Neural cell (in vitro differentiated cells): ENCODE data around the gene MCMBP. TPM values are rescaled to one million over a fixed set of nuclear protein-coding genes. Genes with fewer than 3 reads are reported as not detected.
"Not testable (repeated sequence)": the region's sequence is repeated elsewhere in the genome, so short reads cannot be mapped to it uniquely, and the experiment has no call there.

Experiments used
- H2AFZ ChIP-seq: fragments of 200-600, 300-800 bp; sonication (generic), shearing (Covaris generic); 2 replicates; pipeline ENCODE4 v1.6.0; 2014; ENCODE audit warnings: low read depth, mild to moderate bottlenecking, antibody characterized with exemption, low read length, moderate library complexity
- H3F3A ChIP-seq: fragments of 200-600 bp; shearing (Covaris generic); 2 replicates; pipeline ENCODE4 v1.6.1; 2016; ENCODE audit warnings: mild to moderate bottlenecking, moderate library complexity, mixed read lengths, antibody characterized with exemption, low read length; ENCODE audit not compliant: insufficient read depth, poor library complexity, severe bottlenecking
- H3K27ac ChIP-seq: fragments of 200-600, 300-800 bp; sonication (generic), shearing (Covaris generic); 2 replicates; pipeline ENCODE4 v1.5.1; 2014; ENCODE audit warnings: mild to moderate bottlenecking, low read length, moderate library complexity
- H3K27me3 ChIP-seq: fragments of 300-800, 200-600 bp; sonication (generic), shearing (Covaris generic); 2 replicates; pipeline ENCODE4 v1.6.0; 2014; ENCODE audit warnings: mild to moderate bottlenecking, low read depth, low read length, moderate library complexity; ENCODE audit not compliant: insufficient read depth
- H3K36me3 ChIP-seq: fragments of 300-800, 200-600 bp; sonication (generic), shearing (Covaris generic); 2 replicates; pipeline ENCODE4 v1.5.1; 2014; ENCODE audit warnings: mild to moderate bottlenecking, antibody characterized with exemption, low read length, moderate library complexity; ENCODE audit not compliant: insufficient read depth
- H3K4me2 ChIP-seq: fragments of 300-800, 200-600 bp; sonication (generic), shearing (Covaris generic); 2 replicates; pipeline ENCODE4 v1.6.0; 2014; ENCODE audit warnings: mild to moderate bottlenecking, low read length
- H3K4me3 ChIP-seq: fragments of 300-800, 200-600 bp; sonication (generic), shearing (Covaris generic); 2 replicates; pipeline ENCODE4 v1.5.1; 2014; ENCODE audit warnings: mild to moderate bottlenecking, low read length, moderate library complexity
- H3K79me2 ChIP-seq: fragments of 200-600 bp; shearing (Covaris generic); replicated peaks from 2 replicates; pipeline ENCODE4 v1.6.0; 2014; ENCODE audit warnings: mild to moderate bottlenecking, low read length, moderate library complexity; ENCODE audit not compliant: insufficient read depth
- H3K9ac ChIP-seq: fragments of 300-800, 200-600 bp; sonication (generic), shearing (Covaris generic); 2 replicates; pipeline ENCODE4 v1.6.1; 2016; ENCODE audit warnings: mild to moderate bottlenecking, low read length, mixed read lengths
- H3K9me2 ChIP-seq: fragments of 200-600 bp; shearing (Covaris generic); 2 replicates; pipeline ENCODE4 v1.6.1; 2016; ENCODE audit warnings: mild to moderate bottlenecking, low read length, mixed read lengths; ENCODE audit not compliant: insufficient read depth
- H3K9me3 ChIP-seq: fragments of 200-600, 300-800 bp; sonication (generic), shearing (Covaris generic); 2 replicates; pipeline ENCODE4 v1.6.1; 2016; ENCODE audit warnings: mild to moderate bottlenecking, mixed run types, low read length, moderate library complexity, mixed read lengths
- H4K20me1 ChIP-seq: fragments of 200-600 bp; shearing (Covaris generic); 2 replicates; pipeline ENCODE4 v1.6.1; 2016; ENCODE audit warnings: mild to moderate bottlenecking, mixed run types; ENCODE audit not compliant: insufficient read depth
- EP300 ChIP-seq: fragments of 450-650 bp; conservative IDR thresholded peaks from 2 replicates; pipeline ENCODE4 v1.6.1; 2014; ENCODE audit warnings: antibody characterized with exemption, mild to moderate bottlenecking, moderate library complexity; ENCODE audit not compliant: poor library complexity, severe bottlenecking
- EZH2 ChIP-seq: fragments of 200-600, 300-800 bp; shearing (Covaris generic), sonication (generic); IDR thresholded peaks from 2 replicates; pipeline ENCODE4 v1.6.1; 2014; ENCODE audit warnings: antibody characterized with exemption, low read length, borderline replicate concordance, mild to moderate bottlenecking; ENCODE audit not compliant: insufficient read depth, poor library complexity, severe bottlenecking
- MXI1 ChIP-seq: fragments of 450-650 bp; conservative IDR thresholded peaks from 2 replicates; pipeline ENCODE4 v1.6.1; 2014; ENCODE audit warnings: antibody characterized with exemption, mild to moderate bottlenecking; ENCODE audit not compliant: poor library complexity, severe bottlenecking
- POLR2AphosphoS5 ChIP-seq: IDR thresholded peaks from 2 replicates; pipeline ENCODE4 v1.6.1; 2012
- RAD21 ChIP-seq: fragments of 450-650 bp; conservative IDR thresholded peaks from 2 replicates; pipeline ENCODE4 v1.6.1; 2014; ENCODE audit warnings: antibody characterized with exemption, mild to moderate bottlenecking, moderate library complexity
- SMC3 ChIP-seq: fragments of 450-650 bp; conservative IDR thresholded peaks from 2 replicates; pipeline ENCODE4 v1.6.1; 2014; ENCODE audit warnings: antibody characterized with exemption, mild to moderate bottlenecking, moderate library complexity; ENCODE audit not compliant: poor library complexity
- TAF1 ChIP-seq: IDR thresholded peaks from 2 replicates; pipeline ENCODE4 v1.6.1; 2012; ENCODE audit warnings: low read depth
- polyA plus RNA-seq: library from polyadenylated mRNA; depleted of rRNA; stranded (reverse); fragments of >200 nt; gene quantifications from 2 replicates; pipeline ENCODE4 v1.2.3, GENCODE V29; 2014
- TF ChIP-seq, protein P1 (sequence below): IDR thresholded peaks from 2 replicates; pipeline ENCODE4 v1.6.1; 2012; ENCODE audit warnings: borderline replicate concordance
- TF ChIP-seq, protein P2 (sequence below): fragments of 450-650 bp; IDR thresholded peaks from 2 replicates; pipeline ENCODE4 v1.5.1; 2014; ENCODE audit warnings: antibody characterized with exemption, mild to moderate bottlenecking, moderate library complexity; ENCODE audit not compliant: poor library complexity, severe bottlenecking

Gene MCMBP
- polyA plus RNA-seq, 1 donor from 2014 or later: 58.0 TPM

DNA sequence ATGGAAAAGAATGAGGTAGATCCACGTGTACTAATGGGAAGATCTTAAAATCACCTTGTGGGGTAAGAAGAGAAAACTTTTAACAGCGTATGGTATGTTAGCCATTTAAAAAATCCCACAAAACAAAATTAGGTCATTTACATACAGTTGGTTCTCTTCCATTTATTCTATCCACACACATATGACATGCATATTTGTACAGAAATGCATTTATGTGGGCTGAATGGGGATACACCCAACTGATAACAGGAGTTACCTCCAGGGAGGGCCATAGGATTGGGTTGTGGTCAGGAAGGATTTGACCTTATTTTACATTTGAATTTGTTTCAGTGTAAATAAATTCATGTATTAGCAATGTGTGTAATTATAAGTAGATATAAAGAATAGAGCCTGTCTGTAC lies 71.5 kb downstream of the MCMBP start:
- Histone ChIP-seq H3K4me3 (no peak overlapping the region), H4K20me1 (no peaks in the 10 kb centered on the region), H3F3A (no peaks in the 10 kb centered on the region), H2AFZ (no peak overlapping the region), H3K27ac (no peak overlapping the region), H3K36me3 (peaks cover 6% of the 10 kb centered on the region), H3K27me3 (no peaks in the 10 kb centered on the region), H3K9ac (no peak overlapping the region), H3K79me2 (no peaks in the 10 kb centered on the region), H3K4me2 (no peak overlapping the region), H3K9me3 (no peaks in the 10 kb centered on the region), H3K9me2 (no peaks in the 10 kb centered on the region)
- TF ChIP-seq MXI1 (no peak), RAD21 (no peak), POLR2AphosphoS5 (no peak), SMC3 (no peak), TAF1 (no peak), EZH2 (no peak), EP300 (no peak)
- TF ChIP-seq, protein P1, sequence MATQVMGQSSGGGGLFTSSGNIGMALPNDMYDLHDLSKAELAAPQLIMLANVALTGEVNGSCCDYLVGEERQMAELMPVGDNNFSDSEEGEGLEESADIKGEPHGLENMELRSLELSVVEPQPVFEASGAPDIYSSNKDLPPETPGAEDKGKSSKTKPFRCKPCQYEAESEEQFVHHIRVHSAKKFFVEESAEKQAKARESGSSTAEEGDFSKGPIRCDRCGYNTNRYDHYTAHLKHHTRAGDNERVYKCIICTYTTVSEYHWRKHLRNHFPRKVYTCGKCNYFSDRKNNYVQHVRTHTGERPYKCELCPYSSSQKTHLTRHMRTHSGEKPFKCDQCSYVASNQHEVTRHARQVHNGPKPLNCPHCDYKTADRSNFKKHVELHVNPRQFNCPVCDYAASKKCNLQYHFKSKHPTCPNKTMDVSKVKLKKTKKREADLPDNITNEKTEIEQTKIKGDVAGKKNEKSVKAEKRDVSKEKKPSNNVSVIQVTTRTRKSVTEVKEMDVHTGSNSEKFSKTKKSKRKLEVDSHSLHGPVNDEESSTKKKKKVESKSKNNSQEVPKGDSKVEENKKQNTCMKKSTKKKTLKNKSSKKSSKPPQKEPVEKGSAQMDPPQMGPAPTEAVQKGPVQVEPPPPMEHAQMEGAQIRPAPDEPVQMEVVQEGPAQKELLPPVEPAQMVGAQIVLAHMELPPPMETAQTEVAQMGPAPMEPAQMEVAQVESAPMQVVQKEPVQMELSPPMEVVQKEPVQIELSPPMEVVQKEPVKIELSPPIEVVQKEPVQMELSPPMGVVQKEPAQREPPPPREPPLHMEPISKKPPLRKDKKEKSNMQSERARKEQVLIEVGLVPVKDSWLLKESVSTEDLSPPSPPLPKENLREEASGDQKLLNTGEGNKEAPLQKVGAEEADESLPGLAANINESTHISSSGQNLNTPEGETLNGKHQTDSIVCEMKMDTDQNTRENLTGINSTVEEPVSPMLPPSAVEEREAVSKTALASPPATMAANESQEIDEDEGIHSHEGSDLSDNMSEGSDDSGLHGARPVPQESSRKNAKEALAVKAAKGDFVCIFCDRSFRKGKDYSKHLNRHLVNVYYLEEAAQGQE: no peak
- TF ChIP-seq, protein P2, sequence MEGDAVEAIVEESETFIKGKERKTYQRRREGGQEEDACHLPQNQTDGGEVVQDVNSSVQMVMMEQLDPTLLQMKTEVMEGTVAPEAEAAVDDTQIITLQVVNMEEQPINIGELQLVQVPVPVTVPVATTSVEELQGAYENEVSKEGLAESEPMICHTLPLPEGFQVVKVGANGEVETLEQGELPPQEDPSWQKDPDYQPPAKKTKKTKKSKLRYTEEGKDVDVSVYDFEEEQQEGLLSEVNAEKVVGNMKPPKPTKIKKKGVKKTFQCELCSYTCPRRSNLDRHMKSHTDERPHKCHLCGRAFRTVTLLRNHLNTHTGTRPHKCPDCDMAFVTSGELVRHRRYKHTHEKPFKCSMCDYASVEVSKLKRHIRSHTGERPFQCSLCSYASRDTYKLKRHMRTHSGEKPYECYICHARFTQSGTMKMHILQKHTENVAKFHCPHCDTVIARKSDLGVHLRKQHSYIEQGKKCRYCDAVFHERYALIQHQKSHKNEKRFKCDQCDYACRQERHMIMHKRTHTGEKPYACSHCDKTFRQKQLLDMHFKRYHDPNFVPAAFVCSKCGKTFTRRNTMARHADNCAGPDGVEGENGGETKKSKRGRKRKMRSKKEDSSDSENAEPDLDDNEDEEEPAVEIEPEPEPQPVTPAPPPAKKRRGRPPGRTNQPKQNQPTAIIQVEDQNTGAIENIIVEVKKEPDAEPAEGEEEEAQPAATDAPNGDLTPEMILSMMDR: no peak

DNA sequence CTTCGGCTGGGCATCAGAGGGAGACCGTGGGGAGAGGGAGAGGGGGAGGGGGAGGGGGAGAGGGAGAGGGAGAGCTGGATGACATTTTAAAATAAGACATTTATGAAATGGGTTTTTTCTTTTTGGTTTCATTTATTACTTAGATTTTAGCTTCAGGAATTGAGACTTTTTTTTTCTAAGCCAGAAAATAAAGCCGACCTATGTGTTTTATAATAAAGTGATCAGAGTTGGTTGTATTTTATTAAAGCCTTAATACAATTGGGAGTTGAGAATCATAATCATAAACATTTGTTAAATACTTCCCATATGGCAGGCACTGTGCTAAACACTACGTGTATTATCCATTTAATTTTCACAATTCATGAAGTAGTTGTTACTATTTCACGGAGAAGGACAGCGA lies 76.6 kb downstream of the MCMBP start:
- H3K9me3 ChIP-seq: no peaks in the 10 kb centered on the region
- no peaks in the 10 kb centered on the region for H4K20me1 ChIP-seq
- no peaks in the 10 kb centered on the region for H3K9me2 ChIP-seq
- TF ChIP-seq RAD21 (no peak), MXI1 (no peak), EZH2 (no peak), EP300 (no peak)
- TF ChIP-seq, protein P2: no peak
- TF ChIP-seq, protein P1: no peak
- no peak overlapping the region for H2AFZ ChIP-seq
- H3K36me3 ChIP-seq: peaks cover 3% of the 10 kb centered on the region
- H3K9ac ChIP-seq: no peak overlapping the region
- H3K79me2 ChIP-seq: no peaks in the 10 kb centered on the region
- H3K27me3 ChIP-seq: no peaks in the 10 kb centered on the region
- H3K4me2 ChIP-seq: no peak overlapping the region
- no peaks in the 10 kb centered on the region for H3F3A ChIP-seq
- H3K27ac ChIP-seq: no peak overlapping the region
- no peak overlapping the region for H3K4me3 ChIP-seq

DNA sequence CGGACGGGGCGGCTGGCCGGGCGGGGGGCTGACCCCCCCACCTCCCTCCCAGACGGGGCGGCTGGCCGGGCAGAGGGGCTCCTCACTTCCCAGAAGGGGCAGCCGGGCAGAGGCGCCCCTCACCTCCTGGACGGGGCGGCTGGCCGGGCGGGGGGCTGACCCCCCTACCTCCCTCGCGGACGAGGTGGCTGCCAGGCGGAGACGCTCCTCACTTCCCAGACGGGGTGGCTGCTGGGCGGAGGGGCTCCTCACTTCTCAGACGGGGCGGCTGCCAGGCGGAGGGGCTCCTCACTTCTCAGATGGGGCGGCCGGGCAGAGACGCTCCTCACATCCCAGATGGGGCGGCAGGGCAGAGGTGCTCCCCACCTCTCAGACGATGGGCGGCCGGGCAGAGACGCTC lies 77.5 kb downstream of the MCMBP start:
- not testable (repeated sequence) for H3K9ac ChIP-seq, H3K9me2 ChIP-seq, H3K27me3 ChIP-seq, H3K4me2 ChIP-seq, H4K20me1 ChIP-seq, H3F3A ChIP-seq, H2AFZ ChIP-seq, H3K36me3 ChIP-seq, H3K4me3 ChIP-seq, H3K27ac ChIP-seq, H3K9me3 ChIP-seq, H3K79me2 ChIP-seq
